GM19023 (cell line): ENCODE data around the gene AHSP.
"Not testable (repeated sequence)": the region's sequence is repeated elsewhere in the genome, so short reads cannot be mapped to it uniquely, and the experiment has no call there.

ENCODE experiments used
- ATAC-seq: cut with Tn5 transposase; IDR thresholded peaks from one replicate; pipeline ENCODE4 v1.9.1; 2021; ENCODE audit warnings: mild to moderate bottlenecking, moderate library complexity; ENCODE audit not compliant: unreplicated experiment

The AHSP gene

GRCh38 chr16:31499928-31500327, 27.8 kb upstream of the AHSP start:
- ATAC-seq, result no peak

- ATAC-seq, result no peak
Measured at GRCh38 chr16:31501226-31501965, 26.3 kb upstream of the AHSP start.

GRCh38 chr16:31501966-31502348, 25.7 kb upstream of the AHSP start:
- ATAC-seq, result no peak

- no peak for ATAC-seq
Measured at GRCh38 chr16:31502981-31503380, 24.7 kb upstream of the AHSP start.

- ATAC-seq, result not testable (repeated sequence)
Measured at GRCh38 chr16:31503555-31503954, 24.1 kb upstream of the AHSP start.

GRCh38 chr16:31504159-31504558, 23.5 kb upstream of the AHSP start:
- ATAC-seq, result no peak

GRCh38 chr16:31505483-31505882, 22.2 kb upstream of the AHSP start:
- ATAC-seq, result peak; percentile 34

- ATAC-seq, result no peak
Measured at GRCh38 chr16:31507617-31507928, 20.1 kb upstream of the AHSP start.

- ATAC-seq, result peak; percentile 88
Measured at GRCh38 chr16:31507929-31508705, 19.6 kb upstream of the AHSP start, which contains the start of gene RUSF1. Gene RUSF1 (minus strand): TSS chr16:31508391. CDS start chr16:31508373, 18 bp downstream.

- ATAC-seq, result peak; percentile 16
Measured at GRCh38 chr16:31508706-31509195, 18.9 kb upstream of the AHSP start.

GRCh38 chr16:31513126-31513525, 14.6 kb upstream of the AHSP start:
- ATAC-seq, result no peak

- ATAC-seq, result no peak
Measured at GRCh38 chr16:31513884-31514283, 13.8 kb upstream of the AHSP start.

GRCh38 chr16:31517800-31518402, 9.8 kb upstream of the AHSP start:
- no peak for ATAC-seq

- no peak for ATAC-seq
Measured at GRCh38 chr16:31519759-31520431, 7.8 kb upstream of the AHSP start.

- no peak for ATAC-seq
Measured at GRCh38 chr16:31521368-31521767, 6.3 kb upstream of the AHSP start.

GRCh38 chr16:31522071-31522470, 5.6 kb upstream of the AHSP start:
- no peak for ATAC-seq

GRCh38 chr16:31523768-31524167, 3.9 kb upstream of the AHSP start:
- ATAC-seq, result not testable (repeated sequence)

GRCh38 chr16:31525113-31525512, 2.6 kb upstream of the AHSP start:
- ATAC-seq, result no peak

- ATAC-seq, result no peak
Measured at GRCh38 chr16:31528523-31529107, 915 bp downstream of the AHSP start.

GRCh38 chr16:31529108-31529936, 1.6 kb downstream of the AHSP start:
- ATAC-seq, result no peak
